ENCODE data around the gene HDDC2. TPM values are rescaled to one million over a fixed set of nuclear protein-coding genes. Genes with fewer than 3 reads are reported as not detected.
"Not testable (repeated sequence)": the region's sequence is repeated elsewhere in the genome, so short reads cannot be mapped to it uniquely, and the experiment has no call there.

The HDDC2 gene
- total RNA-seq, 4 donors from 2014 or later: 42.6 to 76.6 (median 62.3) TPM

DNA sequence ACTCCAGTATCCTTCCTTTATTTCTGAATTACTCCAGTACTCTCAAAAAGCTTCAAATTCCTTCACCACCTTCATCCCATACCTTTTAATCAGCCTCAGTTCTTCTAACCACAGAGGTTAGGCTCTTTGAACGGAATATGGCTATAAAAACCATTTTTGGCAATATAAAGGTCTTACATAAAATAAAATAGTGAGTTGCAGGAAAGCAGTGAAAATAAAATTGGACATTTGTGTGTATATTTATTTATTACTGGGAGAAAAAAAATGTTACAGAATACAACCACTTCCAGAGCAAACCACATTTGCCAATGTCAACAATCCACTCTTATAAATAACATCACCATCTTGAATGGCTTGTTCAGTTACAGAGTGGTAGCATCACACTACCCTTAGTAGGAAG, 7.7 kb downstream of the HDDC2 start:
- WGBS, 2 donors: 64 to 74% methylated on average over 1 of the region's 1 CpG
- H3K4me1 ChIP-seq: peaks cover 0 to 28% (median 0%) of the 10 kb centered on the region in 4 donors
- H3K36me3 ChIP-seq: peaks cover 0 to 84% (median 0%) of the 10 kb centered on the region in 3 donors
- no peak overlapping the region for H3K4me3 ChIP-seq
- DNase-seq (ENCODE audit: low spot score in 2 of 2): no peak
- TF ChIP-seq EP300 (IDR thresholded peaks at IDR 0.05) (no peak), POLR2A (IDR thresholded peaks at IDR 0.05) (no peak)
- TF ChIP-seq, protein P1, sequence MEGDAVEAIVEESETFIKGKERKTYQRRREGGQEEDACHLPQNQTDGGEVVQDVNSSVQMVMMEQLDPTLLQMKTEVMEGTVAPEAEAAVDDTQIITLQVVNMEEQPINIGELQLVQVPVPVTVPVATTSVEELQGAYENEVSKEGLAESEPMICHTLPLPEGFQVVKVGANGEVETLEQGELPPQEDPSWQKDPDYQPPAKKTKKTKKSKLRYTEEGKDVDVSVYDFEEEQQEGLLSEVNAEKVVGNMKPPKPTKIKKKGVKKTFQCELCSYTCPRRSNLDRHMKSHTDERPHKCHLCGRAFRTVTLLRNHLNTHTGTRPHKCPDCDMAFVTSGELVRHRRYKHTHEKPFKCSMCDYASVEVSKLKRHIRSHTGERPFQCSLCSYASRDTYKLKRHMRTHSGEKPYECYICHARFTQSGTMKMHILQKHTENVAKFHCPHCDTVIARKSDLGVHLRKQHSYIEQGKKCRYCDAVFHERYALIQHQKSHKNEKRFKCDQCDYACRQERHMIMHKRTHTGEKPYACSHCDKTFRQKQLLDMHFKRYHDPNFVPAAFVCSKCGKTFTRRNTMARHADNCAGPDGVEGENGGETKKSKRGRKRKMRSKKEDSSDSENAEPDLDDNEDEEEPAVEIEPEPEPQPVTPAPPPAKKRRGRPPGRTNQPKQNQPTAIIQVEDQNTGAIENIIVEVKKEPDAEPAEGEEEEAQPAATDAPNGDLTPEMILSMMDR (IDR thresholded peaks at IDR 0.05): no peak
- no peaks in the 10 kb centered on the region for H3K27me3 ChIP-seq
- H3K9me3 ChIP-seq: no peaks in the 10 kb centered on the region
- no peak overlapping the region for H3K27ac ChIP-seq

DNA sequence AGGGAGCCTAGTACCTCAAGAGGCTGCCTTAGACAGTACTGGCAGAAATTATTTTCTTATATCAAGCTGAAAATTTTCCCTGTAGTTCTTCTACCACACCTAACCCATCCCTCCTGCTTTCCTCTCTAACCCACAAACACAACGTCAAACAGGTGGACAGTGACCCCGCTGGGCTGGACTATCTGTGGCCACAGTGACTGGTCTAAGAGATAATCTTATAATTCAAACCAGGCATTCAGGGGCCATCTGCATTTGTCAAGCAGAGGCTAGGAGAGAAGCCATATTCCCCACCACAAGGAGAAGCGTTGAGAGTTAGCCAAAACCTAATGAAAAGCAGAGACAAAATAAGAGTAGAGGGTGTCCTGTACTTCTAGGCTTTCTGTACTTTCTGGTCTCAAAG, 8.2 kb downstream of the HDDC2 start:
- DNase-seq (ENCODE audit: low spot score in 2 of 2): no peak
- Histone ChIP-seq H3K9me3 (no peaks in the 10 kb centered on the region), H3K36me3 (peaks cover 0 to 79% (median 0%) of the 10 kb centered on the region in 3 donors), H3K27ac (no peak overlapping the region), H3K4me1 (peaks cover 0 to 25% (median 0%) of the 10 kb centered on the region in 4 donors), H3K27me3 (no peaks in the 10 kb centered on the region), H3K4me3 (no peak overlapping the region)
- 85 to 92% methylated on average over 3 of the region's 3 CpGs for WGBS, 2 donors
- no peak for TF ChIP-seq POLR2A (IDR thresholded peaks at IDR 0.05)
- TF ChIP-seq, protein P1 (IDR thresholded peaks at IDR 0.05): no peak
- no peak for TF ChIP-seq EP300 (IDR thresholded peaks at IDR 0.05)

DNA sequence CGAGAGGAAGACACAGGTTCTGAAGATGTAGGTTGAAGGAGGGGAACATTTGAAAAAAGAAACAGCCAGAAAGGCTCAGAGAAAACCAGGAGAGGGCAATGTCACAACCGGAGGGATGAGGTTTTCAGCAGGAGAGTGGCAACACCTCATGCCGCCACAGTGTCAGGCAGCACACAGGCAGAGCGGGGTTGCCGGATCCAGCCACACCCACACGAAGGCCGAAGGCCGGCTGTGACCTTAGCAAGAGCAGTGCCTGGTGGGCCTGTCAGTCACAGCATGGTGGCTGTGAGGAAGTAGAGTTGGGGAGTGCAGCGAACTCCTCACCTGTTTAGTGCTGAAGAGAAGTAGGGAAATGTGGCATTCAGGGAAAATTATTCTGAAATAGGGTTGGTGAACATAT, 14.0 kb downstream of the HDDC2 start:
- TF ChIP-seq EP300 (IDR thresholded peaks at IDR 0.05) (no peak), POLR2A (IDR thresholded peaks at IDR 0.05) (no peak)
- TF ChIP-seq, protein P1 (IDR thresholded peaks at IDR 0.05): no peak
- DNase-seq (ENCODE audit: low spot score in 2 of 2): no peak
- Histone ChIP-seq H3K9me3 (peaks cover 0 to 36% (median 6%) of the 10 kb centered on the region in 4 donors), H3K27ac (no peak overlapping the region), H3K27me3 (no peaks in the 10 kb centered on the region), H3K4me1 (no peaks in the 10 kb centered on the region), H3K4me3 (no peak overlapping the region), H3K36me3 (peaks cover 0 to 86% (median 5%) of the 10 kb centered on the region in 3 donors)
- WGBS, 2 donors: 93 to 94% methylated on average over 9 of the region's 9 CpGs

DNA sequence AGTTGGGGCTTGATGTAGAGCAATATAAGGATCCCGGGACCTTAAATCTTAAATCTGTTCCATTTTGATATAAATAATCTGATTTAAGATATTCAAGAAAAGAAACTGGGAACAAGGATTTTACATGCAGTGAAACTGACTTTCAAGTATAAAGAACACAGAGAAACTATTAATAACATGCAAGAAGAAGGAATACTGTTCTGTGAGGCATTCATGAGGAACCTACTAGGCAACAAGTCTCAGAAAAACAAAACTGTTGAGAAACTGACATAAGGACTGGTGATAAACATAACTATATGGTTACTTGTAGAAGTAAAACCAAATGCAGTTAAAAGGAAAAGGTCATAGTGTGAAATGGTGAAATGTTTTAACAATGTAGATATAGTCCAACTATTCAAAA, 15.8 kb downstream of the HDDC2 start:
- Histone ChIP-seq H3K4me1 (no peaks in the 10 kb centered on the region), H3K36me3 (peaks cover 0 to 87% (median 5%) of the 10 kb centered on the region in 3 donors), H3K27ac (no peak overlapping the region), H3K4me3 (no peak overlapping the region), H3K27me3 (no peaks in the 10 kb centered on the region), H3K9me3 (peaks cover 0 to 38% (median 9%) of the 10 kb centered on the region in 4 donors)
- WGBS, 2 donors: 97 to 100% methylated on average over 1 of the region's 1 CpG
- no peak for DNase-seq (ENCODE audit: low spot score in 2 of 2)
- TF ChIP-seq POLR2A (IDR thresholded peaks at IDR 0.05) (no peak), EP300 (IDR thresholded peaks at IDR 0.05) (no peak)
- TF ChIP-seq, protein P1 (IDR thresholded peaks at IDR 0.05): no peak

DNA sequence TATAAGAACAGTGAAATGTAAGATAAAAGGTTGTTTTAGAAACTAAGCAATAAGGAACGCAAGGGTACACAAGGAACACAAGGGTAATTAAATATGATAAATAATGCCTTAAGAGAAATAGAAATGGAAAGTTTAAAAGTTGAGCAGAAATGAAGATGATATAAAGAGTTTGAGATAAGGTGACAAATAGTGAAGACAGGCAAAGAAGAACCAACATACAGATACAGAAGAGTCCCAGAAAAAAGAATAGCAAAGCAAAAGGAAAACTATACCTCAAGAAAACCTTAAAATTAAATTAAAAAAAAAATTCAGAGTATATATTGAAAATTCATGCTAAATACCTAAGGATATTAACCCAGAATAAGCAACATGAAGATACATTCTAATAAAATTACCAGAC, 16.4 kb downstream of the HDDC2 start:
- peaks cover 0 to 44% (median 9%) of the 10 kb centered on the region in 4 donors for H3K9me3 ChIP-seq
- no peak overlapping the region for H3K4me3 ChIP-seq
- no peaks in the 10 kb centered on the region for H3K4me1 ChIP-seq
- WGBS, 2 donors: 93 to 98% methylated on average over 1 of the region's 1 CpG
- peaks cover 0 to 92% (median 5%) of the 10 kb centered on the region in 3 donors for H3K36me3 ChIP-seq
- no peaks in the 10 kb centered on the region for H3K27me3 ChIP-seq
- DNase-seq (ENCODE audit: low spot score in 2 of 2): no peak
- TF ChIP-seq POLR2A (IDR thresholded peaks at IDR 0.05) (no peak), EP300 (IDR thresholded peaks at IDR 0.05) (no peak)
- TF ChIP-seq, protein P1 (IDR thresholded peaks at IDR 0.05): no peak
- no peak overlapping the region for H3K27ac ChIP-seq

DNA sequence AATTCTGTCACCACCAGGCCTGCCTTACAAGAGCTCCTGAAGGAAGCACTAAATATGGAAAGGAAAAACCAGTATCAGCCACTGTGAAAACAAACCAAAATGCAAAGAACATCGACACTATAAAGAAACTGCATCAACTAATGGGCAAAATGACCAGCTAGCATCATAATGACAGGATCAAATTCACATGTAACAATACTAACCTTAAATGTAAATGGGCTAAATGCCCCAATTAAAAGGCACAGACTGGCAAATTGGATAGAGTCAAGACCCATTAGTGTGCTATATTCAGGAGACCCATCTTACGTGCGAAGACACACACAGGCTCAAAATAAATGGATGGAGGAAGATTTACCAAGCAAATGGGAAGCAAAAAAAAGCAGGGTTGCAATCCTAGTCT, 19.3 kb downstream of the HDDC2 start:
- not testable (repeated sequence) for H3K4me1 ChIP-seq; H3K4me3 ChIP-seq; H3K27ac ChIP-seq; DNase-seq (ENCODE audit: low spot score in 2 of 2); H3K27me3 ChIP-seq
- WGBS, 2 donors: 95 to 97% methylated on average over 3 of the region's 3 CpGs
- Histone ChIP-seq H3K36me3 (peaks cover 0 to 82% (median 5%) of the 10 kb centered on the region in 3 donors), H3K9me3 (peaks cover 0 to 35% (median 9%) of the 10 kb centered on the region in 4 donors)

DNA sequence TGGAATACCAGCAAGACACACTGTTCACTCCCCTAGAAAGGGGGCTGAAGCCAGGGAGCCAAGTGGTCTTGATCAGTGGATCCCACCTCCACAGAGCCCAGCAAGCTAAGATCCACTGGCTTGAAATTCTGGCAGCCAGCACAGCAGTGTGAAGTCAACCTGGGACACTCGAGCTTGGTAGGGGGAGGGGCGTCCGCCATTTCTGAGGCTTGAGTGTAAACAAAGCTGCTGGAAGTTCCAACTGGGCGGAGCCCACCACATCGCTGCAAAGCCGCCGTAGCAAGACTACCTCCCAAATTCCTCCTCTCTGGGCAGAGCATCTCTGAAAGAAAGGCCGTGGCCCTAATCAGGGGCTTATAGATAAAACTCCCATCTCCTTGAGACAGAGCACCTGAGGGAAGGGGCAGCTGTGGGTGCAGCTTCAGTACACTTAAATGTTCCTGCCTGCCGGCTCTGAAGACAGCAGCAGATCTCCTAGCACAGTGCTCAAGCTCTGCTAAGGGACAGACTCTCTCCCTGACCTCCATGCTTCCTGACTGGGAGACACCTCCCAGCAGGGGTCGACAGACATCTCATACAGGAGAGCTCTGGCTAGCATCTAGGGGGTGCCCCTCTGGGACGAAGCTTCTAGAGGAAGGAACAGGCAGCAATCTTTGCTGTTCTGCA, 21.3 kb downstream of the HDDC2 start:
- H3K36me3 ChIP-seq: peaks cover 0 to 81% (median 0%) of the 10 kb centered on the region in 3 donors

More for the DNA sequence above, 21.3 kb downstream of the HDDC2 start:
- not testable (repeated sequence) for H3K4me3 ChIP-seq; H3K27ac ChIP-seq; H3K27me3 ChIP-seq; DNase-seq (ENCODE audit: low spot score in 2 of 2); H3K4me1 ChIP-seq
- H3K9me3 ChIP-seq: peaks cover 0 to 24% (median 6%) of the 10 kb centered on the region in 4 donors
- whole genome bisulfite sequencing, 2 donors: 86 to 92% methylated on average over 11 of the region's 11 CpGs
